ENCODE data around the gene RRP8. TPM values are rescaled to one million over a fixed set of nuclear protein-coding genes. Genes with fewer than 3 reads are reported as not detected.
A peak's percentile ranks its signal among the peaks of the same experiment; 100 is the strongest.

Gene RRP8
- total RNA-seq, 1 donor from 2014 or later = 10.3 TPM

DNA sequence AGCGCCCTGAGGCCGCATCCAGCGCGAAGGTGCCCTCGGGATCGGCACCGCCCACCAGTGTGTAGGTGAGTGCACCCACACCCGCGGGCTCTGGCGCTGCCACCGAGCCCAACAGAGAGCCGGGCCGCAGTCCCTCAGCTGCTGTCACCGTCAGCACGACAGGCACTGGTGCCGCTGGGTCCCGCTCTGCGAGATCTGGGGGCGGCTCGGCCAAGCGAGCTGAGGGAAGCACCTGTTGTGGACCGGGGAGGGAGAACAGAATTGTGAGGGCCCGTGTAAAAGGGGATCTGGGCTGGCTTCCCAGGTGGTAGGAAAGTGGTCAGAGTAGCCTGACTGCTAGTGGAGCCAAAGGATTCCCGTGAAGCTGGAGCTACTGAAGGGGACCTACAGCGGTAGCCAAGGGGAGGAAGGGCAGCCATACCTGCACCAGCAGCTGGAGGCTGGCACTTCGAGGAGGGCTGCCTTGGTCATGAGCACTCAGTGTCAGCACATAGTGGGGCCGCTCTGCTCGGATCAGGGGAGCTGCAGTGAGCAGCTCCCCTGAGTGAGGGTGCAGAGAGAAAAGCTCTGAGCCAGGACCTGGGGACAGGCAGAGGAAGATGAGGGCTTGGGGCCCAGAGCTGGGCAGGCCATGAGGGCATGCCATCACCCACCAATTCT, 27.3 kb upstream of the RRP8 start:
- no peak for TF ChIP-seq CTCF (IDR thresholded peaks at IDR 0.05; ENCODE audit: insufficient read depth, low read length, severe bottlenecking)
- no peak overlapping the region for H3K4me3 ChIP-seq (ENCODE audit: low read depth, low read length)
- no peaks in the 10 kb centered on the region for H3K36me3 ChIP-seq (ENCODE audit: control insufficient read depth, insufficient read depth, low read length)
- DNase-seq (ENCODE audit: low read depth) = no peak
- H3K27me3 ChIP-seq (ENCODE audit: control insufficient read depth, insufficient read depth, low read length) = peaks cover 19% of the 10 kb centered on the region
- no peak for FAIRE-seq

- Histone ChIP-seq H3K27me3 (ENCODE audit: control insufficient read depth, insufficient read depth, low read length) (peaks cover 19% of the 10 kb centered on the region), H3K36me3 (ENCODE audit: control insufficient read depth, insufficient read depth, low read length) (no peaks in the 10 kb centered on the region), H3K4me3 (ENCODE audit: low read depth, low read length) (no peak overlapping the region)
- DNase-seq (ENCODE audit: low read depth) = no peak
- no peak for TF ChIP-seq CTCF (IDR thresholded peaks at IDR 0.05; ENCODE audit: insufficient read depth, low read length, severe bottlenecking)
- no peak for FAIRE-seq
Measured at GRCh38 chr11:6629892-6630631, 26.6 kb upstream of the RRP8 start.

DNA sequence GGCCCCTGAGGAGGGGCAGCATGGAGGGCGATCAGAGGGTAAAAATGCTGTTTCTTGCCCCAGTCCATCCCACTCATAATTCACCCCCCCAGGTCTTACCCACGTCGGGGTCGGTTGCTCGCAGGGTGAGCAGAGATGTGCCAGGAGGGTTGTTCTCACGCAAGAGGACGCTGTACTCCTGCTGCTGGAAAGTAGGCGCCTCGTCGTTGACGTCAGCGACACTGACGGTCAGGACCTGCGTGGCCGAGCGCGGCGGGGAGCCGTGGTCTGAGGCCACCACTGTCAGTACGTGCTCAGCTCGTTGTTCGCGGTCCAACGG, 26.1 kb upstream of the RRP8 start:
- DNase-seq (ENCODE audit: low read depth) (no peak), FAIRE-seq (no peak)
- Histone ChIP-seq H3K4me3 (ENCODE audit: low read depth, low read length) (no peak overlapping the region), H3K27me3 (ENCODE audit: control insufficient read depth, insufficient read depth, low read length) (peaks cover 19% of the 10 kb centered on the region), H3K36me3 (ENCODE audit: control insufficient read depth, insufficient read depth, low read length) (no peaks in the 10 kb centered on the region)
- no peak for TF ChIP-seq CTCF (IDR thresholded peaks at IDR 0.05; ENCODE audit: insufficient read depth, low read length, severe bottlenecking)

DNA sequence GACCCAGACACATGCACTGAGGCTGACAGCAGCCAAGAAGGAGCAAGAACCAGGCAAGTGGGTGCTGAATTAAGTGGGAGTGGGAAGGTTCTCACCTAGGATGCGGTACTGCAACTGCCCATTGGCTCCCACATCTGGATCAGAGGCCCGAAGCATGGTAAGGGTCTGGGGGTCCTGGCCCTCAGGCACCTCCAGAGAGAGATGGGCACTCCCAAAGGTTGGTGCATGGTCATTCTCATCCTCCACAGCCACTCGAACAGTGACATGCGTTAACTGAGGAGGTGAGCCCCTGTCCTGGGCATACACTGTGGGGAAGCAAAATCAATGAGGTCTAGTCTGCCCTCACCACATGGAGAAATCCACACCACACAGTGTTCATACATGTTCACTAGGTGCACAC, 25.1 kb upstream of the RRP8 start:
- FAIRE-seq (peak; percentile 7), DNase-seq (ENCODE audit: low read depth) (no peak)
- Histone ChIP-seq H3K4me3 (ENCODE audit: low read depth, low read length) (no peak overlapping the region), H3K27me3 (ENCODE audit: control insufficient read depth, insufficient read depth, low read length) (peaks cover 19% of the 10 kb centered on the region), H3K36me3 (ENCODE audit: control insufficient read depth, insufficient read depth, low read length) (no peaks in the 10 kb centered on the region)
- no peak for TF ChIP-seq CTCF (IDR thresholded peaks at IDR 0.05; ENCODE audit: insufficient read depth, low read length, severe bottlenecking)

DNA sequence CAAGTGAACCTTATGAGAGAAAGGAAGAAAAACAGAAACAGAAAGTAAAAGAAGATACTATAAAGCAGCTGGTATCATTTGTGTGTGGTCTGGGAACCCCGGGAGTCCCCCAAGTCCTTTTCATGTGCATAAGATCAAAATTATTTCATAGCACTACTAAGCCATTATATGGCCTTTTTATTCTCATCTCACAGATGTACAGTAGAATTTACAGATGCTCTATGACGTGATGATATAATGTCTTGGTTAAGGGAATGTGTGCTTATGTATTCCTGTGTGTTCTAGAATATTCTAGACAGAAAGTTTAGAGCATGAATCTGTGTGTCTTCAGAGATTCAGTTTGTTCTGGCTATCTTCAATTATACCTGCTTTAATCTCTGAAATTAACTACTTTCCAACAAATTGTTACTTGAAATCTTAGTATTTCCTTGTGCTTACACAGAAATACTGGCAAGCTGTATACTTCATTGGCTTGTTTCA, 24.4 kb upstream of the RRP8 start:
- no peak for TF ChIP-seq CTCF (IDR thresholded peaks at IDR 0.05; ENCODE audit: insufficient read depth, low read length, severe bottlenecking)
- Histone ChIP-seq H3K4me3 (ENCODE audit: low read depth, low read length) (no peak overlapping the region), H3K36me3 (ENCODE audit: control insufficient read depth, insufficient read depth, low read length) (no peaks in the 10 kb centered on the region), H3K27me3 (ENCODE audit: control insufficient read depth, insufficient read depth, low read length) (peaks cover 19% of the 10 kb centered on the region)
- no peak for FAIRE-seq
- no peak for DNase-seq (ENCODE audit: low read depth)

Measured in bronchial epithelial cell (primary cell).